Right atrium auricular region (tissue), 2 donors: ENCODE data around the gene DAB2. TPM values are rescaled to one million over a fixed set of nuclear protein-coding genes. Genes with fewer than 3 reads are reported as not detected.

Experiments used
- DNase-seq: peaks from one replicate; pipeline ENCODE4 v3.0.0-alpha.2; 2019; ENCODE audit warnings: low spot score
- H3K27ac ChIP-seq, 2 donors: fragments of 200-600 bp; sonication (generic); 1 replicate in 1 of 2; 2 replicates in 1 of 2; pipeline ENCODE4 v1.5.1; 2016 to 2019
- H3K27me3 ChIP-seq, 2 donors: fragments of 200-600 bp; sonication (generic); one replicate each; pipeline versions ENCODE4 v1.5.1 to v1.6.0; 2017 to 2019
- H3K36me3 ChIP-seq: fragments of 200-600 bp; sonication (generic); one replicate; pipeline ENCODE4 v1.5.1; 2016
- H3K4me1 ChIP-seq, 2 donors: fragments of 200-600 bp; sonication (generic); one replicate each; pipeline versions ENCODE4 v1.5.1 to v1.6.0; 2017 to 2019
- H3K4me3 ChIP-seq, 2 donors: fragments of 200-600 bp; sonication (generic); 1 replicate in 1 of 2; 2 replicates in 1 of 2; pipeline ENCODE4 v1.5.1; 2017 to 2019; ENCODE audit warnings: mild to moderate bottlenecking in 1 of 2, moderate library complexity in 1 of 2
- H3K9me3 ChIP-seq, 2 donors: fragments of 200-600 bp; sonication (generic); one replicate each; pipeline ENCODE4 v1.5.1; 2019
- total RNA-seq, 2 donors: library from RNA; depleted of rRNA; stranded (reverse); fragments of >200 nt; gene quantifications; one replicate each; pipeline ENCODE4 v1.1.0, GENCODE V29; 2016
- TF ChIP-seq, protein P1 (sequence below), 2 donors: fragments of 200-600 bp; sonication (generic); IDR thresholded peaks; one replicate each; pipeline ENCODE4 v1.5.1; 2019; ENCODE audit warnings: antibody characterized with exemption in 2 of 2

DAB2 gene
- total RNA-seq, 2 donors from 2014 or later = 17.5 to 29.2 TPM

DNA sequence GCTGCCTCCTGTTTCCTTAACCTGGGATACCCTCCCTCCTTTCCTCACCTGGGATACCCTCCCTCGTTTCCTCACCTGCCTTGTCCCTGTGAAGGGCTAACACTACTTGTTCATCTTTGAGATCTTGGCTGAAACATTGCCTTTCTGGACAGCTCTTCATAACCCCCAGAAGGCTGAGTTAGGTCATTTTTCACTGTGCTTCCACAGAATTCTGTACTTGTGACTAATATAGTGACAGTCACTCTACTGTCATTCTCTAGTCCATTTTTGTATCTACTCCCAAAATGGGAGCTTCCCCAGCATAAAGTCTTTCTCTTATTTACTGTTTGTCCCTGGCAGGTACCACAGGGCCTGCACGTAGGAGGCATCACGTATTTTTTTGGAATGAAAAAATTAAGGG lies 21.5 kb upstream of the DAB2 start:
- Histone ChIP-seq H3K27me3 (no peaks in the 10 kb centered on the region), H3K4me3 (no peak overlapping the region), H3K36me3 (no peaks in the 10 kb centered on the region), H3K4me1 (no peaks in the 10 kb centered on the region), H3K9me3 (no peaks in the 10 kb centered on the region), H3K27ac (no peak overlapping the region)
- no peak for DNase-seq
- TF ChIP-seq, protein P1, sequence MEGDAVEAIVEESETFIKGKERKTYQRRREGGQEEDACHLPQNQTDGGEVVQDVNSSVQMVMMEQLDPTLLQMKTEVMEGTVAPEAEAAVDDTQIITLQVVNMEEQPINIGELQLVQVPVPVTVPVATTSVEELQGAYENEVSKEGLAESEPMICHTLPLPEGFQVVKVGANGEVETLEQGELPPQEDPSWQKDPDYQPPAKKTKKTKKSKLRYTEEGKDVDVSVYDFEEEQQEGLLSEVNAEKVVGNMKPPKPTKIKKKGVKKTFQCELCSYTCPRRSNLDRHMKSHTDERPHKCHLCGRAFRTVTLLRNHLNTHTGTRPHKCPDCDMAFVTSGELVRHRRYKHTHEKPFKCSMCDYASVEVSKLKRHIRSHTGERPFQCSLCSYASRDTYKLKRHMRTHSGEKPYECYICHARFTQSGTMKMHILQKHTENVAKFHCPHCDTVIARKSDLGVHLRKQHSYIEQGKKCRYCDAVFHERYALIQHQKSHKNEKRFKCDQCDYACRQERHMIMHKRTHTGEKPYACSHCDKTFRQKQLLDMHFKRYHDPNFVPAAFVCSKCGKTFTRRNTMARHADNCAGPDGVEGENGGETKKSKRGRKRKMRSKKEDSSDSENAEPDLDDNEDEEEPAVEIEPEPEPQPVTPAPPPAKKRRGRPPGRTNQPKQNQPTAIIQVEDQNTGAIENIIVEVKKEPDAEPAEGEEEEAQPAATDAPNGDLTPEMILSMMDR (IDR thresholded peaks at IDR 0.05) = no peak

DNA sequence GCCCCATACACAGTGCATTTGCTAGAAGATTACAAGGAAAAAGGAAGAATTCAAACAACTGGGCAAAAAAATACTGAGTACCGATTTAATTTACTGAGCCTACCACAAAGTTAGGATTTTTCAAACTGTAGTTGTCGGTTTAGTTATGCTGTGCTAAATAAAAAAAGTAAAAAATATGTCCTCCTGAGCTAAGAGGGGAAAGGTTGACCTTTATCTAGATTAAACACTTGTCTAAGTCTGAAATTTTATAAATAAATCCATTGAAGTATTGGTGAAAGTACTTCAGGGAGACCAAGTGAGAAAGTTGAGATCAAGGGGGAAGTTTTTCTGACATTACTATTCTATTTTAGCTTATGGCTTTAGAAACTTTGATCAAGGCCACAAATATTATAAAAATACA lies 19.1 kb upstream of the DAB2 start:
- no peak for DNase-seq
- Histone ChIP-seq H3K4me1 (no peaks in the 10 kb centered on the region), H3K27ac (no peak overlapping the region), H3K27me3 (no peaks in the 10 kb centered on the region), H3K4me3 (no peak overlapping the region), H3K9me3 (no peaks in the 10 kb centered on the region), H3K36me3 (no peaks in the 10 kb centered on the region)
- TF ChIP-seq, protein P1 (IDR thresholded peaks at IDR 0.05) = no peak

DNA sequence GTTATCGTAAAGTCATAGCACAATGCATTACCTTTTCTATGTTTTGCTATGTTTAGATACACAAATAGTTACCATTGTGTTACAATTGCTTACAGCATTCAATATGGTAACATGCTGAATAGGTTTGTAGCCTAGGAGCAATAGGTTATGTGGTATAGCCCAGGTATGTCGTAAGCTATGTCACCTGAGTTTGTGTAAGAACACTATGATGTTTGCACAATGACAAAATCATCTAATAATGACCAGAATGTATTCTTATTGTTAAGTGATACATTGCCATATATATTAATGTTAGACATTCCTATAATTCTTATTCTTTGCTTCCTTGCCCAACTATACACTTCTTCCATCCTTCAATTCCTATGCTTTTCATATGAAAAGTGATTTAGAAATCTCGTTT lies 18.2 kb upstream of the DAB2 start:
- no peak overlapping the region for H3K27ac ChIP-seq
- DNase-seq = no peak
- TF ChIP-seq, protein P1 (IDR thresholded peaks at IDR 0.05) = no peak
- H3K9me3 ChIP-seq = no peaks in the 10 kb centered on the region
- no peaks in the 10 kb centered on the region for H3K27me3 ChIP-seq
- H3K36me3 ChIP-seq = no peaks in the 10 kb centered on the region
- H3K4me3 ChIP-seq = no peak overlapping the region
- no peaks in the 10 kb centered on the region for H3K4me1 ChIP-seq

DNA sequence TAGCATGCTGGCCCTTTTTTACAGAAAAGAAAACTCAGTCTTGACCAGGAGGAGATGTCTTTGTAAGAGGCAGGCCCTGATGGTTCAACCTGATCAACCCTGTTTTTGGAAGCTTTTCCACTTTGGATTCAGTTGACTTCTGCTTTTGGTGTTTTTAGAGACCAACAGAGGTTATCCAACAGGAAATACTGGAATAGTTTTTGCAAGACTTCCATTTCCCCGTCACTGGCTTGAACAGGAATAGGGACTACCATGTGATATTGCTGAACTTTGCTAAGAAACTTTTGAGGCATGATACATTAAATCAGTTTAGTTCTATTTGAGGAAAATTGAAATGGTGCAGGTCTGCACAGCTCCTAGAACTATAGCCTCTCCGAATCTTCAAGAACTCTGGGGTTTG lies 17.1 kb upstream of the DAB2 start:
- DNase-seq = no peak
- Histone ChIP-seq H3K9me3 (no peaks in the 10 kb centered on the region), H3K27me3 (no peaks in the 10 kb centered on the region), H3K36me3 (no peaks in the 10 kb centered on the region), H3K4me3 (no peak overlapping the region), H3K4me1 (no peaks in the 10 kb centered on the region), H3K27ac (no peak overlapping the region)
- TF ChIP-seq, protein P1 (IDR thresholded peaks at IDR 0.05) = no peak

GRCh38 chr5:39440958-39441624 lies 16.3 kb upstream of the DAB2 start:
- no peak for DNase-seq
- H3K4me3 ChIP-seq = no peak overlapping the region
- H3K4me1 ChIP-seq = no peaks in the 10 kb centered on the region
- H3K27me3 ChIP-seq = no peaks in the 10 kb centered on the region
- H3K27ac ChIP-seq = no peak overlapping the region
- H3K36me3 ChIP-seq = no peaks in the 10 kb centered on the region
- H3K9me3 ChIP-seq = no peaks in the 10 kb centered on the region
- TF ChIP-seq, protein P1 (IDR thresholded peaks at IDR 0.05) = no peak
